ENCODE data around the gene SCAMP3. TPM values are rescaled to one million over a fixed set of nuclear protein-coding genes. Genes with fewer than 3 reads are reported as not detected.

SCAMP3 gene
- total RNA-seq, 1 experiment from 2014 or later = 169 TPM

Other genes with a start within 250 kb of the SCAMP3 start
- 0.90 TPM in 1 of 2 replicates, not detected in the other for gene DCST2, start 228.6 kb downstream of the SCAMP3 start, total RNA-seq (2014; rRNA removed; shearing (Covaris generic))
- gene DCST1, start 228.5 kb downstream of the SCAMP3 start, total RNA-seq (2014; rRNA removed; shearing (Covaris generic)) = not detected in 2 replicates
- 144 and 154 TPM in 2 replicates for gene ADAM15, start 211.0 kb downstream of the SCAMP3 start, total RNA-seq (2014; rRNA removed; shearing (Covaris generic))
- gene EFNA4, start 198.6 kb downstream of the SCAMP3 start, total RNA-seq (2014; rRNA removed; shearing (Covaris generic)) = 20.3 and 21.7 TPM in 2 replicates
- gene EFNA3, start 183.5 kb downstream of the SCAMP3 start, total RNA-seq (2014; rRNA removed; shearing (Covaris generic)) = 1.5 and 2.5 TPM in 2 replicates
- 17.0 and 17.9 TPM in 2 replicates for gene EFNA1, start 134.5 kb downstream of the SCAMP3 start, total RNA-seq (2014; rRNA removed; shearing (Covaris generic))
- 30.4 and 39.8 TPM in 2 replicates for gene SLC50A1, start 126.5 kb downstream of the SCAMP3 start, total RNA-seq (2014; rRNA removed; shearing (Covaris generic))
- 37.4 and 116 TPM in 2 replicates for gene DPM3, start 121.8 kb downstream of the SCAMP3 start, total RNA-seq (2014; rRNA removed; shearing (Covaris generic))
- 122 and 126 TPM in 2 replicates for gene KRTCAP2, start 89.1 kb downstream of the SCAMP3 start, total RNA-seq (2014; rRNA removed; shearing (Covaris generic))
- 1.1 and 3.4 TPM in 2 replicates for gene TRIM46, start 88.5 kb downstream of the SCAMP3 start, total RNA-seq (2014; rRNA removed; shearing (Covaris generic))
- gene THBS3, start 54.5 kb downstream of the SCAMP3 start, total RNA-seq (2014; rRNA removed; shearing (Covaris generic)) = 11.3 and 24.6 TPM in 2 replicates
- gene MTX1, start 53.7 kb downstream of the SCAMP3 start, total RNA-seq (2014; rRNA removed; shearing (Covaris generic)) = 85.8 and 110 TPM in 2 replicates
- gene ENTREP3, start 6.9 kb downstream of the SCAMP3 start, total RNA-seq (2014; rRNA removed; shearing (Covaris generic)) = 10.7 and 11.4 TPM in 2 replicates
- 13.9 and 21.6 TPM in 2 replicates for gene CLK2, start 11.1 kb upstream of the SCAMP3 start, total RNA-seq (2014; rRNA removed; shearing (Covaris generic))
- 0.98 and 1.0 TPM in 2 replicates for gene HCN3, start 15.1 kb upstream of the SCAMP3 start, total RNA-seq (2014; rRNA removed; shearing (Covaris generic))
- not detected in 2 replicates for gene PKLR, start 39.1 kb upstream of the SCAMP3 start, total RNA-seq (2014; rRNA removed; shearing (Covaris generic))
- 304 and 375 TPM in 2 replicates for gene FDPS, start 46.5 kb upstream of the SCAMP3 start, total RNA-seq (2014; rRNA removed; shearing (Covaris generic))
- 47.0 and 48.2 TPM in 2 replicates for gene RUSC1, start 58.5 kb upstream of the SCAMP3 start, total RNA-seq (2014; rRNA removed; shearing (Covaris generic))

Measured in A172 (cell line).